ENCODE results near the gene ADGRB2. TPM values are rescaled to one million over a fixed set of nuclear protein-coding genes. Genes with fewer than 3 reads are reported as not detected.

The ADGRB2 gene
- total RNA-seq, 1 donor from 2014 or later = 0.40 TPM

GRCh38 chr1:31702836-31703404, 61.2 kb downstream of the ADGRB2 start:
- H3K27ac Mint-ChIP-seq = no peak overlapping the region
- no peak overlapping the region for H3K4me3 Mint-ChIP-seq
- no peaks in the 10 kb centered on the region for H3K36me3 Mint-ChIP-seq (ENCODE audit: low read depth)
- intact Hi-C loops (cut with micrococcal nuclease) = no loop called here
- DNase-seq = no peak
- peaks cover 38% of the 10 kb centered on the region for H3K4me1 Mint-ChIP-seq
- H3K27me3 Mint-ChIP-seq = peaks cover 32% of the 10 kb centered on the region
- H3K9me3 Mint-ChIP-seq = no peaks in the 10 kb centered on the region

- H3K27ac Mint-ChIP-seq = no peak overlapping the region
- intact Hi-C loops (cut with micrococcal nuclease) = no loop called here
- no peaks in the 10 kb centered on the region for H3K9me3 Mint-ChIP-seq
- H3K27me3 Mint-ChIP-seq = peaks cover 29% of the 10 kb centered on the region
- no peaks in the 10 kb centered on the region for H3K36me3 Mint-ChIP-seq (ENCODE audit: low read depth)
- no peak for DNase-seq
- H3K4me1 Mint-ChIP-seq = peaks cover 27% of the 10 kb centered on the region
- no peak overlapping the region for H3K4me3 Mint-ChIP-seq
Measured at GRCh38 chr1:31701091-31701736, 62.9 kb downstream of the ADGRB2 start.

- no peak for DNase-seq
- Mint-ChIP-seq H3K27me3 (peaks cover 29% of the 10 kb centered on the region), H3K4me1 (peaks cover 22% of the 10 kb centered on the region), H3K4me3 (no peak overlapping the region), H3K9me3 (no peaks in the 10 kb centered on the region), H3K36me3 (ENCODE audit: low read depth) (no peaks in the 10 kb centered on the region), H3K27ac (no peak overlapping the region)
- intact Hi-C loops (cut with micrococcal nuclease) = no loop called here
Measured at GRCh38 chr1:31700468-31701090, 63.6 kb downstream of the ADGRB2 start.

- no peak overlapping the region for H3K27ac Mint-ChIP-seq
- peaks cover 10% of the 10 kb centered on the region for H3K4me1 Mint-ChIP-seq
- intact Hi-C loops (cut with micrococcal nuclease) = no loop called here
- no peaks in the 10 kb centered on the region for H3K9me3 Mint-ChIP-seq
- peaks cover 22% of the 10 kb centered on the region for H3K27me3 Mint-ChIP-seq
- no peak overlapping the region for H3K4me3 Mint-ChIP-seq
- DNase-seq = peak; percentile 72
- no peaks in the 10 kb centered on the region for H3K36me3 Mint-ChIP-seq (ENCODE audit: low read depth)
Measured at GRCh38 chr1:31699341-31699891, 64.7 kb downstream of the ADGRB2 start.

- Mint-ChIP-seq H3K9me3 (no peaks in the 10 kb centered on the region), H3K27ac (no peak overlapping the region), H3K4me3 (no peak overlapping the region), H3K36me3 (ENCODE audit: low read depth) (no peaks in the 10 kb centered on the region), H3K4me1 (peaks cover 9% of the 10 kb centered on the region), H3K27me3 (peaks cover 11% of the 10 kb centered on the region)
- no peak for DNase-seq
- intact Hi-C loops (cut with micrococcal nuclease) = no loop called here
Measured at GRCh38 chr1:31697369-31697984, 66.7 kb downstream of the ADGRB2 start.

- Mint-ChIP-seq H3K9me3 (no peaks in the 10 kb centered on the region), H3K27me3 (peaks cover 11% of the 10 kb centered on the region), H3K4me3 (no peak overlapping the region), H3K27ac (no peak overlapping the region), H3K4me1 (peaks cover 9% of the 10 kb centered on the region), H3K36me3 (ENCODE audit: low read depth) (no peaks in the 10 kb centered on the region)
- intact Hi-C loops (cut with micrococcal nuclease) = no loop called here
- no peak for DNase-seq
Measured at GRCh38 chr1:31696242-31696641, 67.9 kb downstream of the ADGRB2 start.

- Mint-ChIP-seq H3K27ac (no peak overlapping the region), H3K36me3 (ENCODE audit: low read depth) (no peaks in the 10 kb centered on the region), H3K9me3 (no peaks in the 10 kb centered on the region), H3K4me3 (no peak overlapping the region), H3K4me1 (peaks cover 9% of the 10 kb centered on the region), H3K27me3 (peaks cover 11% of the 10 kb centered on the region)
- intact Hi-C loops (cut with micrococcal nuclease) = no loop called here
- no peak for DNase-seq
Measured at GRCh38 chr1:31695327-31695726, 68.8 kb downstream of the ADGRB2 start.

GRCh38 chr1:31694964-31695313, 69.2 kb downstream of the ADGRB2 start:
- Mint-ChIP-seq H3K36me3 (ENCODE audit: low read depth) (no peaks in the 10 kb centered on the region), H3K4me1 (peaks cover 9% of the 10 kb centered on the region), H3K27me3 (peaks cover 11% of the 10 kb centered on the region), H3K4me3 (no peak overlapping the region), H3K27ac (no peak overlapping the region), H3K9me3 (no peaks in the 10 kb centered on the region)
- no peak for DNase-seq
- intact Hi-C loops (cut with micrococcal nuclease) = no loop called here

- no peaks in the 10 kb centered on the region for H3K9me3 Mint-ChIP-seq
- peaks cover 11% of the 10 kb centered on the region for H3K27me3 Mint-ChIP-seq
- DNase-seq = no peak
- H3K4me3 Mint-ChIP-seq = no peak overlapping the region
- H3K27ac Mint-ChIP-seq = no peak overlapping the region
- intact Hi-C loops (cut with micrococcal nuclease) = no loop called here
- no peaks in the 10 kb centered on the region for H3K36me3 Mint-ChIP-seq (ENCODE audit: low read depth)
- H3K4me1 Mint-ChIP-seq = peaks cover 4% of the 10 kb centered on the region
Measured at GRCh38 chr1:31694069-31694963, 69.8 kb downstream of the ADGRB2 start.

- H3K27ac Mint-ChIP-seq = no peak overlapping the region
- H3K9me3 Mint-ChIP-seq = no peaks in the 10 kb centered on the region
- no peak overlapping the region for H3K4me3 Mint-ChIP-seq
- H3K36me3 Mint-ChIP-seq (ENCODE audit: low read depth) = no peaks in the 10 kb centered on the region
- peaks cover 12% of the 10 kb centered on the region for H3K27me3 Mint-ChIP-seq
- intact Hi-C loops (cut with micrococcal nuclease) = no loop called here
- no peaks in the 10 kb centered on the region for H3K4me1 Mint-ChIP-seq
- DNase-seq = no peak
Measured at GRCh38 chr1:31693231-31693630, 70.9 kb downstream of the ADGRB2 start.

- H3K27ac Mint-ChIP-seq = no peak overlapping the region
- no peak for DNase-seq
- no peaks in the 10 kb centered on the region for H3K9me3 Mint-ChIP-seq
- no peak overlapping the region for H3K4me3 Mint-ChIP-seq
- no peaks in the 10 kb centered on the region for H3K4me1 Mint-ChIP-seq
- no peaks in the 10 kb centered on the region for H3K36me3 Mint-ChIP-seq (ENCODE audit: low read depth)
- peaks cover 6% of the 10 kb centered on the region for H3K27me3 Mint-ChIP-seq
- intact Hi-C loops (cut with micrococcal nuclease) = no loop called here
Measured at GRCh38 chr1:31691951-31692350, 72.2 kb downstream of the ADGRB2 start.

- Mint-ChIP-seq H3K9me3 (no peaks in the 10 kb centered on the region), H3K4me1 (no peaks in the 10 kb centered on the region), H3K4me3 (no peak overlapping the region), H3K27ac (no peak overlapping the region), H3K27me3 (peaks cover 6% of the 10 kb centered on the region), H3K36me3 (ENCODE audit: low read depth) (no peaks in the 10 kb centered on the region)
- intact Hi-C loops (cut with micrococcal nuclease) = no loop called here
- DNase-seq = no peak
Measured at GRCh38 chr1:31691446-31691845, 72.7 kb downstream of the ADGRB2 start.

GRCh38 chr1:31690921-31691320, 73.2 kb downstream of the ADGRB2 start:
- H3K4me3 Mint-ChIP-seq = no peak overlapping the region
- H3K9me3 Mint-ChIP-seq = no peaks in the 10 kb centered on the region
- peaks cover 6% of the 10 kb centered on the region for H3K27me3 Mint-ChIP-seq
- no peaks in the 10 kb centered on the region for H3K4me1 Mint-ChIP-seq
- intact Hi-C loops (cut with micrococcal nuclease) = no loop called here
- no peak for DNase-seq
- H3K27ac Mint-ChIP-seq = no peak overlapping the region
- H3K36me3 Mint-ChIP-seq (ENCODE audit: low read depth) = no peaks in the 10 kb centered on the region
